Pulmonary artery endothelial cell (primary cell): ENCODE data around the gene MARK1. TPM values are rescaled to one million over a fixed set of nuclear protein-coding genes. Genes with fewer than 3 reads are reported as not detected.

Experiments
- DNase-seq: peaks from one replicate; pipeline ENCODE4 v3.0.0-alpha.2; 2011; ENCODE audit warnings: low read depth, low spot score
- total RNA-seq: library from RNA; depleted of rRNA; stranded (reverse); fragments of >200 nt; gene quantifications from 2 replicates; pipeline ENCODE4 v1.2.3, GENCODE V29; 2014

Gene MARK1
- total RNA-seq, 1 donor from 2014 or later = 0.99 TPM

DNA sequence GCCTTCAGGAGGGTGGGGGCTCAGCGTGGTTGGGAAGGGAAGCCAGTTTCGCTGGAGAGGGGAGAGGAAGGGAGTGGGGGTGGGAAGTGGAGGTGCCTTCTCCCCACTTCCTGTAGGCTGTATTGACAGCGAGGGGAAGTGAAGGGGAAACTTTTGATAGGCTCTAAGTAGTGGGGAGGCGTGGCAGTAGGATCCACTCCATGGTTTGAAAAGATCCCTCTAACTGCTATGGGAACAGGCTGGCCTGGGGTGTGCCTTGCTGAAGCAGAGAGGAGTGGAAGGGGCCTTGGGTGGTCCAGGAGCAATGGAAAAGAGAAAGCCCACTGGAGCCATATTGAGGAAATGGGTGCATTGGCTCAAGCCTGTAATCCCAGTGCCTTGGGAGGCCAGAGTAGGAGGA is 182.4 kb downstream of the MARK1 start:
- no peak for DNase-seq

DNA sequence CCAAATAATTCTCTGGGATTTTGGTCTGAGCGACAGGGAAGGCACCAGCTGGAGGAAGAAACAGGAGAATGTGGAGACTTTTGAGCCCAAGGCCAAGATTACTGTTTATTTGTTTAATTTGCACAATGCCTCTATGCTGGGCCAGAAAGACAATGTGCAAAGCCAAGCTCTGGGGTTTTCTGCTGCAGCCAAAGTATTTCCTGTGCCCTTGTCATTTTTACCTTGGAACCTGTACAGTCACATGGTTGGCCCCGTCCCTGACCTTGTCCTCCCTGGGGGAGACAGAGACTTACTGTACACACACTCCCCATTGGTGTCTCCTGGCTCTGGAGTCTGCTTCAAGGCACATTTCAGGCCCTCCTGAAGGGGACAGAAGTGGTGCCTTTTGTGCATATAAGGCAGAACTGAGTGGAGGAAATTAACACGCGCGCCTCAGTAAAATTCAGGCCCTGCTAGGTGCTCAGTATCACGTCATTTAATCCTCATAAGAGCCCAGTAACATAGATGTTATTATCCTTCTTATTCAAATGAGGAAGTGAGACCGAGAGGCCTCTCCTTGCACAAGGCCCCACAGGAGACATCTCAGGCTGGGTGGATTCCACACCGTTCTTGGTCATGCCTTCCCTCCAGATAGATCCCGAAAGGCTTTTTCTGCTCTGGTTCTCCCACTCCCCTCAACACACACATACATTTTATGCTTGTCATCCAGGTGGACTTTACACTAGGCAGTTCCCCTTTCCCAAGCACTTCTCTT is 183.3 kb downstream of the MARK1 start:
- DNase-seq = no peak

Other genes with a start within 250 kb of the MARK1 start
- gene C1orf115, start 162.2 kb downstream of the MARK1 start, total RNA-seq = 34.1 and 35.1 TPM in 2 replicates
- gene MTARC2, start 220.2 kb downstream of the MARK1 start, total RNA-seq = 6.9 and 8.0 TPM in 2 replicates